HepG2 (cell line): ENCODE data around the gene FNDC3B. TPM values are rescaled to one million over a fixed set of nuclear protein-coding genes. Genes with fewer than 3 reads are reported as not detected.

Experiments
- FOXO4 ChIP-seq: sonication (generic); formaldehyde crosslinking; conservative IDR thresholded peaks from 2 replicates; pipeline ENCODE4 v1.8.1; 2023; ENCODE audit warnings: missing genetic modification reagents
- GATA4 ChIP-seq: sonication (generic); IDR thresholded peaks from 2 replicates; pipeline ENCODE4 v1.6.1; 2016; ENCODE audit warnings: antibody characterized with exemption, low read depth, borderline replicate concordance
- MXD3 ChIP-seq: IDR thresholded peaks from 2 replicates; pipeline ENCODE4 v1.6.1; 2016; ENCODE audit warnings: mild to moderate bottlenecking, missing biosample characterization, missing genetic modification reagents
- NCOA1 ChIP-seq: sonication (generic); formaldehyde crosslinking; IDR thresholded peaks from 2 replicates; pipeline ENCODE4 v1.9.0; 2021; ENCODE audit warnings: missing genetic modification reagents
- NCOR1 ChIP-seq: fragments of 200-600 bp; sonication (generic); IDR thresholded peaks from 2 replicates; pipeline ENCODE4 v1.7.0; 2017; ENCODE audit warnings: antibody characterized with exemption, low read length, borderline replicate concordance
- NPAS2 ChIP-seq: sonication (generic); formaldehyde crosslinking; IDR thresholded peaks from 2 replicates; pipeline ENCODE4 v1.8.0; 2022; ENCODE audit warnings: mild to moderate bottlenecking, missing genetic modification reagents, borderline replicate concordance
- PAXIP1 ChIP-seq: sonication (generic); formaldehyde crosslinking; conservative IDR thresholded peaks from 2 replicates; pipeline ENCODE4 v1.4.0; 2020; ENCODE audit warnings: mild to moderate bottlenecking, missing genetic modification reagents, moderate library complexity
- PHF20 ChIP-seq: sonication (generic); formaldehyde crosslinking; IDR thresholded peaks from 2 replicates; pipeline ENCODE4 v1.5.0; 2020; ENCODE audit warnings: mild to moderate bottlenecking, missing genetic modification reagents
- POGZ ChIP-seq: sonication (generic); formaldehyde crosslinking; IDR thresholded peaks from 2 replicates; pipeline ENCODE4 v1.4.0; 2020; ENCODE audit warnings: mild to moderate bottlenecking, missing genetic modification reagents
- RAD21 ChIP-seq: fragments of 450-650 bp; formaldehyde crosslinking; IDR thresholded peaks from 2 replicates; pipeline ENCODE4 v1.5.0; 2020; ENCODE audit warnings: mild to moderate bottlenecking
- RBM22 ChIP-seq: fragments of 200-400 bp; formaldehyde crosslinking; optimal IDR thresholded peaks from 2 replicates; pipeline ENCODE3; 2017; ENCODE audit warnings: mild to moderate bottlenecking, low read length, moderate library complexity
- SMAD3 ChIP-seq: sonication (generic); formaldehyde crosslinking; IDR thresholded peaks from 2 replicates; pipeline ENCODE4 v1.4.0; 2020; ENCODE audit warnings: missing genetic modification reagents
- SOX6 ChIP-seq, 2 experiments: fragments of 450-650 bp in 1 of 2; sonication (generic) in 1 of 2; formaldehyde crosslinking in 1 of 2; IDR thresholded peaks; 2 replicates each; pipeline versions ENCODE4 v1.4.0 to v1.6.1; 2017 to 2020; ENCODE audit warnings: antibody characterized with exemption in 1 of 2, mild to moderate bottlenecking in 1 of 2, missing genetic modification reagents in 1 of 2
- TEAD3 ChIP-seq: optimal IDR thresholded peaks from 2 replicates; pipeline ENCODE3; 2016; ENCODE audit warnings: borderline replicate concordance
- ZNF562 ChIP-seq: sonication (generic); formaldehyde crosslinking; IDR thresholded peaks from 2 replicates; pipeline ENCODE4 v1.8.0; 2022; ENCODE audit warnings: missing genetic modification reagents, borderline replicate concordance
- ZNF580 ChIP-seq: IDR thresholded peaks from 2 replicates; pipeline ENCODE4 v1.6.1; 2016; ENCODE audit warnings: low read depth, borderline replicate concordance
- polyA plus RNA-seq, 8 experiments: library from polyadenylated mRNA; depleted of rRNA in 3 of 8; stranded (reverse) in 7 of 8; unstranded in 1 of 8; fragments of >200 nt; fragmentation: Illumina TruSeq in 4 of 8; extraction: Trizol in 4 of 8; gene quantifications; 2 replicates each; pipeline versions ENCODE4 v1.2.1 to v1.2.3, GENCODE V29; 2011 to 2016; ENCODE audit warnings: low read depth in 4 of 8, missing spikeins in 1 of 8, mixed read lengths in 1 of 8; ENCODE audit not compliant: insufficient read depth in 1 of 8
- total RNA-seq, 5 experiments: library from RNA; depleted of rRNA; stranded (reverse); fragments of >200 nt; fragmentation: Illumina TruSeq; extraction: Trizol; gene quantifications; 2 replicates each; pipeline ENCODE4 v1.2.3, GENCODE V29; 2016; ENCODE audit warnings: low read depth in 1 of 5
- TF ChIP-seq, protein P1 (sequence below): sonication (generic); formaldehyde crosslinking; IDR thresholded peaks from 2 replicates; pipeline ENCODE4 v1.4.0; 2020; ENCODE audit warnings: missing genetic modification reagents

FNDC3B gene
- total and polyA plus RNA-seq, 2 of the 13 experiments (the other 11 are each of a cell fraction or from before 2014, with no cell fraction given): 74.8 to 103 TPM

GRCh38 chr3:172102883-172103310 lies 63.5 kb downstream of the FNDC3B start (continued):
- no peak for TF ChIP-seq RAD21 (CRISPR knock-in tag)
- TF ChIP-seq POGZ (CRISPR knock-in tag): 0 out of 2 replicates have a peak, but pooled peaks have one; percentile 38
- TF ChIP-seq GATA4: peak; percentile 90; the same call in 1 of the 2 replicates
- no peak for TF ChIP-seq PHF20
- peak; percentile 53; the same call in 1 of the 2 replicates for TF ChIP-seq NCOA1 (CRISPR knock-in tag)
- TF ChIP-seq NCOR1: peak; percentile 50; the same call in 1 of the 2 replicates
- peak; percentile 90 for TF ChIP-seq PAXIP1 (CRISPR knock-in tag)
- TF ChIP-seq ZNF580 (CRISPR knock-in tag): no peak
- TF ChIP-seq FOXO4 (CRISPR knock-in tag): 0 out of 2 replicates have a peak, but pooled peaks have one; percentile 54
- no peak for TF ChIP-seq ZNF562 (CRISPR knock-in tag)
- TF ChIP-seq, protein P1, sequence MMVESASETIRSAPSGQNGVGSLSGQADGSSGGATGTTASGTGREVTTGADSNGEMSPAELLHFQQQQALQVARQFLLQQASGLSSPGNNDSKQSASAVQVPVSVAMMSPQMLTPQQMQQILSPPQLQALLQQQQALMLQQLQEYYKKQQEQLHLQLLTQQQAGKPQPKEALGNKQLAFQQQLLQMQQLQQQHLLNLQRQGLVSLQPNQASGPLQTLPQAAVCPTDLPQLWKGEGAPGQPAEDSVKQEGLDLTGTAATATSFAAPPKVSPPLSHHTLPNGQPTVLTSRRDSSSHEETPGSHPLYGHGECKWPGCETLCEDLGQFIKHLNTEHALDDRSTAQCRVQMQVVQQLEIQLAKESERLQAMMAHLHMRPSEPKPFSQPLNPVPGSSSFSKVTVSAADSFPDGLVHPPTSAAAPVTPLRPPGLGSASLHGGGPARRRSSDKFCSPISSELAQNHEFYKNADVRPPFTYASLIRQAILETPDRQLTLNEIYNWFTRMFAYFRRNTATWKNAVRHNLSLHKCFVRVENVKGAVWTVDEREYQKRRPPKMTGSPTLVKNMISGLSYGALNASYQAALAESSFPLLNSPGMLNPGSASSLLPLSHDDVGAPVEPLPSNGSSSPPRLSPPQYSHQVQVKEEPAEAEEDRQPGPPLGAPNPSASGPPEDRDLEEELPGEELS: peak; percentile 85
- no peak for TF ChIP-seq SOX6 (IDR thresholded peaks at IDR 0.05)
- TF ChIP-seq SOX6 (CRISPR knock-in tag; IDR thresholded peaks at IDR 0.05): peak; percentile 90
- no peak for TF ChIP-seq MXD3 (CRISPR knock-in tag)
- peak; percentile 65 for TF ChIP-seq TEAD3 (CRISPR knock-in tag)
- no peak for TF ChIP-seq NPAS2 (CRISPR knock-in tag)
- no peak for TF ChIP-seq SMAD3 (CRISPR knock-in tag)
- TF ChIP-seq RBM22: peak; percentile 65
